NCI-H524 (cell line): ENCODE data around the gene CLNK.

Experiments used
- DNase-seq, 2 experiments: peaks; one replicate each; lab custom pipeline; 2025; lab: John Stamatoyannopoulos, UW

The CLNK gene

DNA sequence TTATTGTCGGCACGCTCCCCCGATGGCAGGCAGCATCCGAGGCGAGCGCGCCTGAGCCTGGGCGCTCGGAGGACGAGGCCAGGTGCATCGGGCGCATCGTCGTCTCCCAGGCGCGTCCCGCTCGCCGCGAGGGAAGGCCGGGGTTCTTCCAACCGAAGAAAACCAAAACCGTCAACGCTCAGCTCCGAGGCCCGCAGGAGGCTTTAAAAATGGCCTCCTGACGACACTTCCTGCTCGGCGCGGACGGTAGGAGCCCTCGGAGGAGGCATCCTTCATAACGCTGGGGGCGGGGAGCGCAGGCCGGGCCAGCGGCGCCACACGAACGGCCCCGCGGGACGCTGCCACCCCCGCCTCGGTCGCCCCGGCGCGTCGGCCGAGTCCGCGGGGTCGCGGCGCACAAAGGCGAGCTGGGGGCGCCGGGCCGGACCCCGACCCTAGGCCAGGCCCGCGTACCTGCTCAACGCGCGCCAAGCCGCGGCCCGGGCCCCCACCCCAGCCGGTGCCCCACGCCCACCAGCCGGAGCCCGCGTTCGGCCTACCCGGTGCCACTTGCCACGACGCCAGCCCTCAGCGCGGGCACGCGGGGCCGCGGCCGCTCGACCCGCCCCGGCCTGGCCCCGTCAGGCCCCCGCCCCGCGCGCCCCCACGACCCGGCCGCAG is 227.8 kb downstream of the CLNK start:
- peak; percentile 1 to 29 for DNase-seq

- DNase-seq: no peak
These were observed 228.3 kb downstream of the CLNK start for GRCh38 chr4:10456260-10456594.

- no peak for DNase-seq
These were observed 229.4 kb downstream of the CLNK start for GRCh38 chr4:10455133-10455532.

GRCh38 chr4:10454726-10455125 is 229.8 kb downstream of the CLNK start:
- DNase-seq: no peak

GRCh38 chr4:10454121-10454520 is 230.4 kb downstream of the CLNK start:
- no peak for DNase-seq

- no peak for DNase-seq
These were observed 235.6 kb downstream of the CLNK start for GRCh38 chr4:10448991-10449390.

- DNase-seq: no peak
These were observed 241.6 kb downstream of the CLNK start for GRCh38 chr4:10442976-10443375.

DNA sequence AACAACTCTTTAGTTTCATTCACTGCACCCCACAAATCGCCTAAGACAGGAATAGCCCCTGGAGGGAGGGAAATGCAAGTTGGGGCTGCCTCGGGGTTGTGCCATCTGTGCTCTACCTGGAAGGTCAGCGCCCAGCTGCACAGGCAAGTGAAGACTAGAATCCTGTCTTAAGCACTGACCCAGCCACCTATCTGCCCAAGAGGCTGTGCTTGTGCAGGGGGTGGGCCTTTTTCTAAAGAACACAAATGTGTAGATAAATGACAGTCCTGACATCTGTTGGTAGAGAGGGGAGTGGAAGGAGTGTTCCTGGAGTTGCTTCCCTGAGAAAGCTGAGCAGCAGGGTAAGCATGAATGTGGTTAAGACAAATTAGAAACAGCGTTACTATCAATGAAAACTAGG is 243.1 kb downstream of the CLNK start:
- DNase-seq: peak in 1 of 2 experiments; percentile 13

DNA sequence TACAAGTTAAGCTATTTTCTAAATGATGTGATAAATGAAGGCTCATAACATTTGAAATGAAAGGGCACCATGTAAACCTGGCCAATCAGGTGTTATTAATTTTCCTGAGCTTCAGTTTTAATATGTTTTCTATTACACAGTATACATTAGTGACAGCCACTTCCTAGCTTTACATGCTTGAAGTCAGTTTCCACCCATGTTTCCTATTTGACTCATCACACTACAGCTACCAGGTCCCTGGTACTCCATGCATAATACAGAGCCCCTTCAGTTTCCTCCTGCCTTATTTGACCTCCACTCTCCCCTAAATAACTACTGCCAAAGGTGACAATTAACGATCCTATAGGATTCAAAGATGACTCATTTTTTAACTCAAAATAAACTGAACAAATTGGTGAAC is 245.6 kb downstream of the CLNK start:
- DNase-seq: no peak

- DNase-seq: no peak
These were observed 246.8 kb downstream of the CLNK start for GRCh38 chr4:10437735-10438134.
